Measurements from ENCODE around the gene RYR2.
"Not testable (repeated sequence)": the region's sequence is repeated elsewhere in the genome, so short reads cannot be mapped to it uniquely, and the experiment has no call there.

RYR2 gene

GRCh38 chr1:237353918-237354317 is 311.9 kb downstream of the RYR2 start:
- H3K4me3 ChIP-seq (replicated peaks in 1 of 2; ENCODE audit: low read depth in 2 of 2, low read length in 2 of 2), result no peak overlapping the region
- no peak for TF ChIP-seq CTCF (IDR thresholded peaks at IDR 0.05; ENCODE audit: low read depth, low read length)
- no peak for DNase-seq (ENCODE audit: low read depth in 2 of 2)

GRCh38 chr1:237355022-237355421 is 313.0 kb downstream of the RYR2 start:
- H3K4me3 ChIP-seq (replicated peaks in 1 of 2; ENCODE audit: low read depth in 2 of 2, low read length in 2 of 2), result no peak overlapping the region
- no peak for DNase-seq (ENCODE audit: low read depth in 2 of 2)
- TF ChIP-seq CTCF (IDR thresholded peaks at IDR 0.05; ENCODE audit: low read depth, low read length), result no peak

- DNase-seq (ENCODE audit: low read depth in 2 of 2), result no peak
- no peak overlapping the region for H3K4me3 ChIP-seq (replicated peaks in 1 of 2; ENCODE audit: low read depth in 2 of 2, low read length in 2 of 2)
- no peak for TF ChIP-seq CTCF (IDR thresholded peaks at IDR 0.05; ENCODE audit: low read depth, low read length)
These were observed 316.6 kb downstream of the RYR2 start for GRCh38 chr1:237358555-237358954.

DNA sequence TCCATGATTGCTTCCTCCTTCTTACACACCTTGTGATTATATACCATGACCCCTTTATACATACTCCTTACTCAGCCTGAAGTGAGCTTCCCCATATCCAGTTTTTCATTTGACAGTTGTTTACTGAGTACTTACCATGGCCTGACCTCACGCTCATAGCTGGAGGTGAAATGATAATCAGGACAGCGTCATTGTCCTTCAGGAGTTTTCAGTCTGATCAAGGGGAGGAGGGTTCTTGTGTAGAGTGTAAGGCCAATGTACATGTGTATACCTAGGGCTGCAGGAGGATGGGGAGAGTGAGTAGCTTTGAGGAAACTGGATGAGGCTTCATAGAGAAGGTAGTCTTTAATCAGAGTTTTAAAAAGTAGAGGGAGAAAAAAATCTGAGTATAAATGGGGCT is 325.8 kb downstream of the RYR2 start:
- TF ChIP-seq CTCF (IDR thresholded peaks at IDR 0.05; ENCODE audit: low read depth, low read length), result no peak
- no peak for DNase-seq (ENCODE audit: low read depth in 2 of 2)
- H3K4me3 ChIP-seq (replicated peaks in 1 of 2; ENCODE audit: low read depth in 2 of 2, low read length in 2 of 2), result no peak overlapping the region

GRCh38 chr1:237371477-237371876 is 329.5 kb downstream of the RYR2 start:
- H3K4me3 ChIP-seq (replicated peaks in 1 of 2; ENCODE audit: low read depth in 2 of 2, low read length in 2 of 2); DNase-seq (ENCODE audit: low read depth in 2 of 2): not testable (repeated sequence)

DNA sequence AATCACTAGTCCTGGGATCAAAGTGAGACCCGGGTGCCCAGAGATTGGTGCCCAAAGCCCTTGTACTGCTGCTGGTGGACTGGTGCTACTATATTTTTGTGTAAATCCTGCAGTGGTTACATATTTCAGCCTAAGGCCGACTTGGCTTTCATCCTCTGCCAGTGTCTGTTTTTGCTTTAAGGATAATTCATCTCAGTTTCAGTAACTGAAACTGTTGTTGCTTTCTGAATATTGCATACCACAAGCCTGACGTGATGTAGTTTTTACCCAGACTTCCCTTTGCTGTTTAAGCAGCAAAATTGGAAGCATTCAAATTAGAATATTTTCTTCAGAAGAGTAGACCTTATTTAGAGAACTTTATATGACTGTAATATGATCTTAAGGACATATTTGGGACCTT is 341.8 kb downstream of the RYR2 start:
- no peak for TF ChIP-seq CTCF (IDR thresholded peaks at IDR 0.05; ENCODE audit: low read depth, low read length)
- DNase-seq (ENCODE audit: low read depth in 2 of 2), result peak; percentile 34 to 62
- no peak overlapping the region for H3K4me3 ChIP-seq (replicated peaks in 1 of 2; ENCODE audit: low read depth in 2 of 2, low read length in 2 of 2)

DNA sequence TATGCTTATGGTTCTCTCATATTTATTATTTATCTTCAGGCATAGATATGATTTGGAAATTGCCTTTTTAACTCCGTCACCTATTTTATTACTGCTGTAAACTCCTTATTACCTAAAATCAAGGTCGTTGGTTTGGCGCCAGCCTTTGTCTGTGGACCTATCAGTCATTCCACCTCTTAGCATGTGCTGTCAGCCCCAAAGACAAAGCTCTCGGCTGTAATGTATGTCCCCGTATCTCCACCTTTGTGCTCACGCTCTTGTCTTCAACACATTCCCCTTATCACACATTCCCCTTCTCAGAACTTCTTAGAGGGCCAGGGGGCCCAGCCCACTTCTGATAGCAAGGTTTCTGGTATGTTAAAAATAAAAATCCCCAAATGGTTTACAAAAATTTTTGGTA is 342.2 kb downstream of the RYR2 start:
- no peak for TF ChIP-seq CTCF (IDR thresholded peaks at IDR 0.05; ENCODE audit: low read depth, low read length)
- no peak overlapping the region for H3K4me3 ChIP-seq (replicated peaks in 1 of 2; ENCODE audit: low read depth in 2 of 2, low read length in 2 of 2)
- no peak for DNase-seq (ENCODE audit: low read depth in 2 of 2)

Data from cardiac fibroblast (primary cell).